GM19025 (cell line): ENCODE measurements around the gene THRA.

Source experiments
- ATAC-seq: cut with Tn5 transposase; IDR thresholded peaks from one replicate; pipeline ENCODE4 v1.9.1; 2021; ENCODE audit warnings: mild to moderate bottlenecking, low read depth, moderate library complexity; ENCODE audit not compliant: unreplicated experiment

The THRA gene

GRCh38 chr17:40095944-40096791 lies 33.4 kb downstream of the THRA start:
- peak; percentile 45 for ATAC-seq

- ATAC-seq, result no peak
Measured at GRCh38 chr17:40097087-40097486, 34.3 kb downstream of the THRA start.

GRCh38 chr17:40097931-40098845 lies 35.4 kb downstream of the THRA start:
- ATAC-seq, result no peak

GRCh38 chr17:40098846-40099618 lies 36.3 kb downstream of the THRA start:
- peak; percentile 63 for ATAC-seq

GRCh38 chr17:40099619-40100418 lies 37.1 kb downstream of the THRA start:
- ATAC-seq, result no peak

- ATAC-seq, result no peak
Measured at GRCh38 chr17:40100419-40100668, 37.6 kb downstream of the THRA start, which contains the start of gene NR1D1. Gene NR1D1 (minus strand): TSS chr17:40100589. CDS start chr17:40100094, 495 bp downstream.

- peak; percentile 26 for ATAC-seq
Measured at GRCh38 chr17:40100669-40101366, 38.1 kb downstream of the THRA start.

GRCh38 chr17:40101367-40102210 lies 38.8 kb downstream of the THRA start:
- no peak for ATAC-seq

GRCh38 chr17:40103071-40103661 lies 40.4 kb downstream of the THRA start:
- ATAC-seq, result no peak

- ATAC-seq, result no peak
Measured at GRCh38 chr17:40103688-40104087, 40.9 kb downstream of the THRA start.

GRCh38 chr17:40104594-40105486 lies 42.1 kb downstream of the THRA start:
- no peak for ATAC-seq

GRCh38 chr17:40105861-40106759 lies 43.3 kb downstream of the THRA start:
- ATAC-seq, result no peak

GRCh38 chr17:40106760-40107521 lies 44.2 kb downstream of the THRA start:
- no peak for ATAC-seq

GRCh38 chr17:40107522-40108174 lies 44.9 kb downstream of the THRA start:
- ATAC-seq, result no peak
